ENCODE data around the gene SNX15.
"Not testable (repeated sequence)": the region's sequence is repeated elsewhere in the genome, so short reads cannot be mapped to it uniquely, and the experiment has no call there.

SNX15 gene

GRCh38 chr11:65014726-65015227 is 12.5 kb upstream of the SNX15 start:
- no peak for DNase-seq (ENCODE audit: low read depth in 2 of 2)

- no peak for DNase-seq (ENCODE audit: low read depth in 2 of 2)
These were observed 10.5 kb upstream of the SNX15 start for GRCh38 chr11:65016705-65017104.

- DNase-seq (ENCODE audit: low read depth in 2 of 2), result no peak
These were observed 9.3 kb upstream of the SNX15 start for GRCh38 chr11:65017937-65018336.

- no peak for DNase-seq (ENCODE audit: low read depth in 2 of 2)
These were observed 7.4 kb upstream of the SNX15 start for GRCh38 chr11:65019824-65020223.

DNA sequence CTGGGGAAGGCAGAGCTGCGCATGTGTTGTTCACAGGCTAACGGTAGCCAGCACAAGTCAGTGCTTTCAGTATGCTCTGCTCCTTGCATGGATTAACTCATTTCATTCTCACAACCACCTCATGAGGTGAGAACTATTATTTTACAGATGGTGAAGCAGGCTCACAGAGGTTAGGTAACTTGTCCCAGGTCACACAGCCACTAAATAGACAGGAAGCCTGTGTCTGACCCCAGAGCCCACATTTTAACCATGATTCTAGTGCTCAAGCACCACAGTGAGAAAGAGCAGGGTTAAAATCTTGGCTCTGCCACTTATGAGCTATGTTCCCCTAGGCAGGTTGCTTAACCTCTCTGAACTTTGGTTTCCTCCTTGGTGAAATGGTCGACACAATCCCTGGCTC is 6.2 kb upstream of the SNX15 start:
- DNase-seq (ENCODE audit: low read depth in 2 of 2), result no peak

DNA sequence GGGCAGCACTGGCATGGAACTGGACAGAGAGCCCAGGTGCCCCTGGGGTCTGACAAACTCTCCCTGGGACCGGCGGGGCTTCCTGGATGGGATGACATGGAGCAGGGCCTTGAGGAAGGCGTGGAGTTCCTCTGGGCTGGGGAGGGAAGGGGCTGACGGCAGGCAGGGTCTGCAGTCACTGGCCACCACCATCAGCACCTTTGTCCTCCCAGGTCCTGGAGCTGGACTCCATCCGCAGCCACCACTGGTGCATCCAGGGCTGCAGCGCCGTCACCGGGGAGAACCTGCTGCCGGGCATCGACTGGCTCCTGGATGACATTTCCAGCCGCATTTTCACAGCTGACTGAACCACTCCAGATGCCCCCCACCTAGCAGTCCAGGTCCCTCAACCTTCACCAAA is 5.7 kb upstream of the SNX15 start:
- DNase-seq (ENCODE audit: low read depth in 2 of 2), result no peak

- not testable (repeated sequence) for DNase-seq (ENCODE audit: low read depth in 2 of 2)
These were observed 3.7 kb upstream of the SNX15 start for GRCh38 chr11:65023502-65023901.

- DNase-seq (ENCODE audit: low read depth in 2 of 2), result no peak
These were observed 429 bp upstream of the SNX15 start for GRCh38 chr11:65026810-65027209.

- DNase-seq (ENCODE audit: low read depth in 2 of 2), result no peak
These were observed 5.0 kb downstream of the SNX15 start for GRCh38 chr11:65032216-65032615.

DNA sequence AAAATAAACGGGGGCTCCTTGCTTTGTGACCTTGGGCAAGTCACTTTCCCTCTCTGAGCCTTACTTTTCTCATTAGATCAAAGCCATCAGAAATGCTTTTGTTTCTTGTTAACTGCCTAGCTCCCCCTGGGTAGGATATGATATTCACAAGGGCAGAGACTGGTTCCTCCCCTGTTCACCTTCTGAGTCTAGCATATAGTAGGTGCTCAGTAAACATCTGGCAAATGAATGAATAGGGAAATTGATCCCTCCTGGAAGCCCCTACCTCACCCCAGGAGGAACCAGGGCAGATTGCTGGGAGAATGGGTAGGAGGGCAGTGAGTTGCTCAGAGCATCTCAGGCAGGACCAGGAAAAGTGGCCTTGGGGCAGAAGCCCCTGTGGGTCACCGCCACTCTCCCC is 7.2 kb downstream of the SNX15 start:
- DNase-seq (ENCODE audit: low read depth in 2 of 2), result no peak

GRCh38 chr11:65035579-65035978 is 8.3 kb downstream of the SNX15 start:
- no peak for DNase-seq (ENCODE audit: low read depth in 2 of 2)

DNA sequence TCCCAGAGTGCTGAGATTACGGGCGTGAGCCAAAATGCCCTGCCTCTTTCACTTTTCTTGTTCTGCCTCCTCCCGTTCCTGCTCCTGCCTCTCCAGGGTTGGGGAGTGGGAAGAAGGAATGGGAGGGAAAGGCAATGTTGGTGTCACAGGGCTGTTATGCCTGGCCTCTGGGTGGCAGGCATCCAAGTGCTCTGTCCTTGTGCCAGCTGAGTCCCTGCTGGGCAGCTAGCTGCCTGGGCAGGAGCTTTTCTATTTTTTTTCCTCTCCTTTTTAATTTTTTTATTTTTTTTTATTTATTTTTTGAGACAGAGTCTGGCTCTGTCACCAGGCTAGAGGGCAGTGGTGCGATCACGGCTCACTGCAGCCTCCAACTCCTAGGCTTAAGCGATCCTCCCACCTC is 9.7 kb downstream of the SNX15 start:
- no peak for DNase-seq (ENCODE audit: low read depth in 2 of 2)

- DNase-seq (ENCODE audit: low read depth in 2 of 2), result no peak
These were observed 13.2 kb downstream of the SNX15 start for GRCh38 chr11:65040520-65040846.

GRCh38 chr11:65040847-65041622 is 13.8 kb downstream of the SNX15 start, which contains the start of gene SAC3D1:
Gene SAC3D1 (plus strand): TSS chr11:65041210. CDS start chr11:65041293, 83 bp downstream.
- peak; percentile 62 to 71 for DNase-seq (ENCODE audit: low read depth in 2 of 2)

- no peak for DNase-seq (ENCODE audit: low read depth in 2 of 2)
These were observed 15.7 kb downstream of the SNX15 start for GRCh38 chr11:65042891-65043290.

DNA sequence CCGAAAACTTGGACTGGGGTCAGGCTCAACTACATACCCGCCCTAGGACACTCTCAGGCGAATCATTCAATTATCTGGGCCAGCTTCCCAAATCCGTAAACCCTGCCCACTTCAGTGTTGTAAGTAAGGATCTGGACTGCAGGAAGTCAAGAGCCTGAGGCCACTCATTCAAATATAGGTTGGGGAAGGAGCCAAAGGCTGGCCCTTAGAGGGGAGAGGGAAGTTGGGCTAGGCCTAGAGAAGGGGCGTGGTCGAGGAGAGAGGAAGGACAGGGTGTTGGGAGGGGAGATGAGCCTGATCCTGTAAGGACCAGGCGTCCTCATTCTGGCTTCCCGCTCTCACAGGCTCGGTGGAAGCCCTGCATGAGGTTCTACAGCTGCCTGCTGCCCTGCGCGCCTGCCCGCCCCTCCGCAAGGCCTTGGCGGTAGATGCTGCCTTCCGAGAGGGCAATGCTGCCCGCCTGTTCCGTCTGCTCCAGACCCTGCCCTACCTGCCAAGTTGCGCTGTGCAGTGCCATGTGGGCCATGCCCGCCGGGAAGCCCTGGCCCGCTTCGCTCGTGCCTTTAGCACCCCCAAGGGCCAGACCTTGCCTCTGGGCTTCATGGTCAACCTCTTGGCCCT is 16.8 kb downstream of the SNX15 start:
- no peak for DNase-seq (ENCODE audit: low read depth in 2 of 2)

GRCh38 chr11:65045061-65045460 is 17.8 kb downstream of the SNX15 start:
- no peak for DNase-seq (ENCODE audit: low read depth in 2 of 2)

- DNase-seq (ENCODE audit: low read depth in 2 of 2), result no peak
These were observed 18.5 kb downstream of the SNX15 start for GRCh38 chr11:65045728-65046127.

DNA sequence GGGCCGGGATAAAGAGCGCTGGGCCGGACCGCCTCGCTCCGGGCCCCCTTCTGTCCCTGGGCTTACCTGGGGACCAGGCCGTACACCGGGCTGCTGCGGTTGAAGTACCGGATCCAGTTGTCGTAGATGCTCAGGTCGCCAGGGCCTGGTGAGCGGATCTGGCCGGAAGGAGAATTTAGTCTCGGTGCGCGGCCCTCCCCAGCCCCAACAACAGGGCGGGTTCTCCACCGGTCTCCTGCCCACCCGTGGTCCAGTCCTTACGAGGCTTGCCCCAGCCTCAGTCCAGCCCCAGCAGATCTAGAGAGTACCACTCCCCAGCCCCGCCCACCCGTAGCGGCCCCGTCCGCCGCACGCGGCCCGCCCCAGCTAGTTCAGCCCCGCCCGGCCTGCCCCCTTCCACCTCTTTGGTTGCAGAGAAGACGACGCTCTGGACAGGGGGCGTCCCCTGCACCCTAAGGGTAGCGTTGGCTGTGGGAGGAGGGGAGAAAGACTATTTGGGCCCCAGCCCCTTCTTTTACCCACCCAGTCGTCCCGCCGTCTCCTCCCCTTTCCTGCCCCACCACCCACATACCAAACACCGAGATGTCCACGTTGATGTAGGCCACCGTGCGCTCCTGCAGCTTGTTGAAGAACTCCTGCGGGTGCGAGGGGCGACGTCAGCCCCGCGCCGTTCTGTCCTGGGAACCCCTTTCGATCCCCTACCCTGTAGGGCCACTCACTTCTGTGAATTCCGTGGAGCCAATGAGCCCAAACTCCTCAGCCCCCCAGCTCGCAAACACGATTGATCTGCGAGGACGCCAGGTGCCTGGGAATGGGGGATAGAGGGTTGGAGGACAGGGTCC is 20.6 kb downstream of the SNX15 start:
- DNase-seq (ENCODE audit: low read depth in 2 of 2), result no peak

- DNase-seq (ENCODE audit: low read depth in 2 of 2), result no peak
These were observed 24.2 kb downstream of the SNX15 start for GRCh38 chr11:65051398-65051858.

DNA sequence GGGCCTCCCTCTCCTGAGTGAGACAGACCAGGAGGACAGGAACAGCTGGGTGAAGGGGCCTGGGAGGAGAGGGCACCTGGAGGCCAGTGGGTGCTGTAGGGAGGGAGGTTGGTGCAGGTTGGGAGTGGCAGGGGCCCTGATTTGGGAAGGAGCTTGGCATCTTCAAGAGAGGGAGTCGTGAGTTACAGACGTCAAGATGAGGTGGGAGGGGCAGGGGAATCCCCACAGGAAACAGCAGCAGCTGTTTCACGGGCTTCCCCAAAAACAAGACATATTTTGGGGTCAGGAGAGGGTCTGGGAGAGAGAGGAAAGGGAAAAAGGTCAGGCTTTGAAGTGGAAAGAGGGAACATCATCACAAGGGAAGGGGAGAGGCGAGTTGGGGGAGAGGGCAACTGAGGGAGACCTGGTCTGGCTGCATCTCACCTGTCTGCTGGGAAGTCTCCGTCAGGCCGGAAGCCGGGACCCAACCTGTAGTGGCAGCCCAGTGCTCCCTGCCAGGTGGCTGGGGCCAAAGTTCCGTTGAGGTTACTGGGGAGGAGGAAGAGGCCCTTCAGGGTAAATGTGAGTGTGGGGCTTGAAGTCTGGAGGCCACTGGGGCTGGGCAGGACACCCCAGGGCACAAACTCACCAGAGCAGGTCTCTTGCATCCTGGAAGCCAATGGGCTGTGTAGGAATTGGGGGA is 26.7 kb downstream of the SNX15 start:
- no peak for DNase-seq (ENCODE audit: low read depth in 2 of 2)

DNA sequence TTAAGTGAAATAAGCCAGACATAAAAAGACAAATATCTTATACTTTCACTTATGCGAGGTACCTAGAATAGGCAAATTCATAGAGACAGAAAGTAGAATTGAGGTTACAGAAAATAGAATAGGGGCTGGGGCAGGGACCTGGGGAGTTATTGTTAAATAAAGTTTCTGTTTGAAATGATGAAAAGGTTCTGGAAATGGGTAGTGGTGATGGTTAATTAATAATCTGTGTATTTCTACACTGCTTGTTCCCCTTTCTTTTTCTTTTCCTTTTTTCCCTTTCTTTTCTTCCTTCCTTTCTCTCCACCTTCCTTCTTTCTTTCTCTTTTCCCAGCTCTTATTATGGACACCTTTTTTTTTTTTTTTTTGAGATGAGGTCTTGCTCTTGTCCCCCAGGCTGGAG is 28.3 kb downstream of the SNX15 start:
- no peak for DNase-seq (ENCODE audit: low read depth in 2 of 2)
